ENCODE measurements around the gene DGCR6L. TPM values are rescaled to one million over a fixed set of nuclear protein-coding genes. Genes with fewer than 3 reads are reported as not detected.
"Not testable (repeated sequence)": the region's sequence is repeated elsewhere in the genome, so short reads cannot be mapped to it uniquely, and the experiment has no call there.

DGCR6L gene
- total RNA-seq, 1 experiment from 2014 or later, result 50.7 TPM

DNA sequence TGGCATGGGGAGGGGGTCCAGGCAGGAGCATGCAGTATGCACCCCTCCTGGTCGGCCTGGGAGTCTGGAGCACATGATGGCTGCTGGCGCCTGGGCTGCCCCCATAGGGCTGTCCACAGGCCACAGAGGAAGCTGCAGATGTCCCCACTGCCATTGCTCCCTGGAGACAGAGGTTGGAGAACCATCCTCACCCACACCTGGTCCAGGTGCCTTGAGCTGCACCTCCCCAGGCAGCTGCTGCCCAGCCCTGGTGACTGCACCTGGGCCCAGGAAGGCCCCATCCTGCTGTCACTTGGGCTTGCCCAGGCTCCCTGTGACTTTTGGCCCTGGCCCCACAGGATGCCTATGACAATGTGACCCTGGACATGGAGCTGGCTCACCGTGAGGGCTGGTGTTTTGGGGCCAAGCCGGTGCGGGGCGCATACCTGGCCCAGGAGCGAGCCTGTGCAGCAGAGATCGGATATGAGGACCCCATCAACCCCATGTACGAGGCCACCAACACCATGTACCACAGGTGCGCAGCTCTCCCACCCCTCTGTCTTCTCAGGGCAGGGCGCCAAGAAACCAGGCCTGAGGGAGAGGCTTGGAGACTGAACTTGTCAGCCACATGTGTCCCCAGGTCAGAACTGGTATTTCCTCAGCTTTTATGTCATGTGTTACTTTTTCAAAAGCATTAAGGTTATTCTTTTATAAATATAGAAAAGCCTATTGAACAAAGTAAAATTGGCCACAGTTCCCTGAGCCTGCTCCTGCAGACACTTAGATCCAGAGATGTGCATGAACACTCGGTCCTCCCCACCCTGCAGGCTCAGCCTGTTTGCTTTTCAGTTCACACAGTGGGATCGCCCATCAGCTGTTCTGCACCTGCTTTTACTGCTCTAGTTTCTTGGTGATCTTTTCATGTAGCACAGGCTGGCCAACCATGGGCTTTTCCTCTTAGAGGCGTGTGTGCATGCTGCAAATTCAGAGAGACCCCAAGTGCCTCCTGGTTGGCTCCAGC is 12.1 kb downstream of the DGCR6L start:
- intact Hi-C loops (cut with micrococcal nuclease; ENCODE audit: unreplicated experiment); DNase-seq (ENCODE audit: low spot score); H3K36me3 ChIP-seq (ENCODE audit: insufficient read depth, low read length, poor library complexity, severe bottlenecking); BruUV-seq (replicated peaks); H3K4me1 ChIP-seq (ENCODE audit: insufficient read depth, low read length, poor library complexity, severe bottlenecking); H3K27ac ChIP-seq (ENCODE audit: low read depth, low read length, poor library complexity, severe bottlenecking); CTCF ChIA-PET; H3K9me3 ChIP-seq (ENCODE audit: low read depth, low read length, poor library complexity, severe bottlenecking); POLR2A ChIA-PET (ENCODE audit: low non-redundant PET); H3K4me3 ChIP-seq (ENCODE audit: low read depth, low read length, poor library complexity, severe bottlenecking); H3K27me3 ChIP-seq (replicated peaks; ENCODE audit: insufficient read depth, low read depth, low read length, poor library complexity): not testable (repeated sequence)

DNA sequence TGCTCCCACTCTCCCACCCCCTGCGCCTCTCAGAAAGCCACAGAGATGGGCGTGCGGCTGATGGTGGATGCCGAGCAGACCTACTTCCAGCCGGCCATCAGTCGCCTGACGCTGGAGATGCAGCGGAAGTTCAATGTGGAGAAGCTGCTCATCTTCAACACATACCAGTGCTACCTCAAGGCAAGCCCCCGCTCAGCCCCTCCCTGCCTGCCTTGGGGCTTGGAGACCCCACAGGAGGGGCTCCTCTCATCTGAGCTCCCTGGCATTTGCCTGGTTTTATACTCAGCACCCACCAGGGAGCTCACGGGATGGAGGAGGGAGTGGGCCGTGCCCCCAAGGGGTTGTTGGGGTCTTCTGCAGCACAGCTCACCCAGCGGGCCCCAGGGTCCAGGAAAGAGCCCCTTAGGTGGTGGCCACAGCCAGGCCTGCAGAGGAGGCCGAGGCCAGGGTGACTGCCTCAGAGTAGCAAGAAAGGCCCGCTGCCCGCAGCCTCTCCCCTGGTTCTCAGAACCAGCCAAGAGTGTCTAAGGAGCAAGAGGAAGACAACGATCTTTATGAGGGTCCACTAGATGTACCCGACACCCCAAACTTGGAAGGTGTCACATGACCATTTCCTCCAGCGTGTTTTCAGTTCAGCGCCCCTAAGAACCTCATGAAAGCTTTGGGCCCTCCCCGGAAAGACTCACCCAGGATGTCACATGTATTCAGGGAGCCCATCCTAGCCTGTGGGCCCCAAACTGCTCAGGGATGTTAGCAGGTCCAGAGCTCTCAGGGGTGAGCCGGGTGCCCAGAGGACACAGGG is 13.0 kb downstream of the DGCR6L start:
- CTCF ChIA-PET; H3K4me3 ChIP-seq (ENCODE audit: low read depth, low read length, poor library complexity, severe bottlenecking); H3K27ac ChIP-seq (ENCODE audit: low read depth, low read length, poor library complexity, severe bottlenecking); H3K27me3 ChIP-seq (replicated peaks; ENCODE audit: insufficient read depth, low read depth, low read length, poor library complexity); POLR2A ChIA-PET (ENCODE audit: low non-redundant PET); DNase-seq (ENCODE audit: low spot score); intact Hi-C loops (cut with micrococcal nuclease; ENCODE audit: unreplicated experiment); H3K36me3 ChIP-seq (ENCODE audit: insufficient read depth, low read length, poor library complexity, severe bottlenecking); BruUV-seq (replicated peaks); H3K9me3 ChIP-seq (ENCODE audit: low read depth, low read length, poor library complexity, severe bottlenecking); H3K4me1 ChIP-seq (ENCODE audit: insufficient read depth, low read length, poor library complexity, severe bottlenecking): not testable (repeated sequence)

DNA sequence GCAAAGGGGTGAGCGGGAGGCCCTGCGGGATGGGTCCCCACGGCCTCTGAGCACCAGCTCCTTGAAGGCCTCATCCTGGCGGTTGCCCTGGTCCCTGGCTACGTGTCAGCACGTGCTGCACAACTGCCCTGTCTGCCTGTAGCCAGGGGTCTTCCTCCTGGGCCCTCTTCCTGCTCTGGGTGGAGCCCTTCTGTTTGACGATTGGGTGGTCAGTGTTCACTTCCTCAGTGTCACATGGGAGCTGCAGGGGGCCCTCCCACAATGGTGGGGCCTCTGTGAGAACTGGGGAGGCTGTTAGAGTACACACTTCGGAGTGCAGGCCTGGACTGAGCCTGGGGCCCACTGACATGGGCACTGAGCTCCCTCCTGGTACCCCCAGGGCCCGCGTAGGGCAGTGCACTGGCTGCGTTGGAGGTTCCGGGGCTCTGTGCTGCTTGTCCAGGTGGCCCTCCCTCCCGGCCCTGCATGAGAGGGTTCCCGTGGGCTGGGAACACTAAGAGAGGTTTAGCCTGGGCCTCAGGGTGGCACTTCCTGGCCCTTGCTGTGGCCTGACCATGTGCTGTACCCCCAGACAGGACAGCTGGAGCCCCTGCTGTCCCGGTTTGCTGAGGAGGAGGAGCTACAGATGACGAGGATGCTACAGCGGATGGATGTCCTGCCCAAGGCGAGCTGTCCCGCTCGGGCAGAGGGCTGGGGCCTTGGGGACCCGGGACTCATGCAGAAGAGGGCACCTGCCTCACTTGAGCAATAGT is 13.8 kb downstream of the DGCR6L start:
- intact Hi-C loops (cut with micrococcal nuclease; ENCODE audit: unreplicated experiment), result no loop called here
- no peak overlapping the region for H3K4me3 ChIP-seq (ENCODE audit: low read depth, low read length, poor library complexity, severe bottlenecking)
- no peaks in the 10 kb centered on the region for H3K4me1 ChIP-seq (ENCODE audit: insufficient read depth, low read length, poor library complexity, severe bottlenecking)
- POLR2A ChIA-PET (ENCODE audit: low non-redundant PET), result no interaction called here
- no peaks in the 10 kb centered on the region for H3K27me3 ChIP-seq (replicated peaks; ENCODE audit: insufficient read depth, low read depth, low read length, poor library complexity)
- no peaks in the 10 kb centered on the region for H3K9me3 ChIP-seq (ENCODE audit: low read depth, low read length, poor library complexity, severe bottlenecking)
- no peaks in the 10 kb centered on the region for H3K36me3 ChIP-seq (ENCODE audit: insufficient read depth, low read length, poor library complexity, severe bottlenecking)
- H3K27ac ChIP-seq (ENCODE audit: low read depth, low read length, poor library complexity, severe bottlenecking), result no peak overlapping the region
- DNase-seq (ENCODE audit: low spot score), result no peak
- TF ChIP-seq, protein P1, sequence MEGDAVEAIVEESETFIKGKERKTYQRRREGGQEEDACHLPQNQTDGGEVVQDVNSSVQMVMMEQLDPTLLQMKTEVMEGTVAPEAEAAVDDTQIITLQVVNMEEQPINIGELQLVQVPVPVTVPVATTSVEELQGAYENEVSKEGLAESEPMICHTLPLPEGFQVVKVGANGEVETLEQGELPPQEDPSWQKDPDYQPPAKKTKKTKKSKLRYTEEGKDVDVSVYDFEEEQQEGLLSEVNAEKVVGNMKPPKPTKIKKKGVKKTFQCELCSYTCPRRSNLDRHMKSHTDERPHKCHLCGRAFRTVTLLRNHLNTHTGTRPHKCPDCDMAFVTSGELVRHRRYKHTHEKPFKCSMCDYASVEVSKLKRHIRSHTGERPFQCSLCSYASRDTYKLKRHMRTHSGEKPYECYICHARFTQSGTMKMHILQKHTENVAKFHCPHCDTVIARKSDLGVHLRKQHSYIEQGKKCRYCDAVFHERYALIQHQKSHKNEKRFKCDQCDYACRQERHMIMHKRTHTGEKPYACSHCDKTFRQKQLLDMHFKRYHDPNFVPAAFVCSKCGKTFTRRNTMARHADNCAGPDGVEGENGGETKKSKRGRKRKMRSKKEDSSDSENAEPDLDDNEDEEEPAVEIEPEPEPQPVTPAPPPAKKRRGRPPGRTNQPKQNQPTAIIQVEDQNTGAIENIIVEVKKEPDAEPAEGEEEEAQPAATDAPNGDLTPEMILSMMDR (conservative IDR thresholded peaks at IDR 0.05; ENCODE audit: low read depth, low read length), result no peak
- no peak for TF ChIP-seq EZH2 (IDR thresholded peaks at IDR 0.05; ENCODE audit: borderline replicate concordance, low read depth, low read length, poor library complexity, severe bottlenecking)
- CTCF ChIA-PET, result no interaction called here
- no TSS peak for BruUV-seq (replicated peaks)

DNA sequence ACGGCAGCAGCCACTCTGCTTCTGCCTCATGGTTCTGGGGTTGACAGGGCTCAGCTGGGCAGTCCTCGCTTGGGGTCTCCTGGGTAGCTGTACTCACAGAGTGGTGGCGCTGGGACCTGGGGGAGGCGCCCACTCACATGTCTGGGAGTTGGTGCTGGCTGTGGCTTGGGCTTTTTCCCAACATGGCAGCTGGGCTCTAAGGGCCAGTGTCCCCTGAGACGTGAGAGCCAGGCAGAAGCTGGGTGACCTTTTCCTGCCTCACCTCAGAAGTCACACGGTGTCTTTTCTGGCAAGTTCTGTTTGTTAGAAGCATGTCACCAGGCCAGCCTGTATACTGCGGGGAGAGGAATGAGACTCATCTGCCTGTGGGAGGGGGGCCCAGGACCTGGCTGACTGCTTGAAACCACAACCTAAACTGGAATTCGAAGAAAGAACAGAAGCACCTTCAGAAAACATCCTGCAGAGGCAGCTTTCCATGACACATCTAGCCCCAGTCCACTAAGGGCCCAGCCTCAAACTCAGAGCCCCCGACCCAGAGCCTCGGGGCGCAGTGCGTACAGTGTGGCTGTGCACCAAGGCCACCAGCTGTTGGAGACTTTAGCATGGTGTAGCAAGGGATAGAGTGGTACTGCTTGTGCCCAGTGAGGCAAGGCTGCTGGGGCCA is 14.5 kb downstream of the DGCR6L start:
- DNase-seq (ENCODE audit: low spot score); CTCF ChIA-PET; H3K27me3 ChIP-seq (replicated peaks; ENCODE audit: insufficient read depth, low read depth, low read length, poor library complexity); H3K4me3 ChIP-seq (ENCODE audit: low read depth, low read length, poor library complexity, severe bottlenecking); H3K36me3 ChIP-seq (ENCODE audit: insufficient read depth, low read length, poor library complexity, severe bottlenecking); BruUV-seq (replicated peaks); POLR2A ChIA-PET (ENCODE audit: low non-redundant PET); H3K9me3 ChIP-seq (ENCODE audit: low read depth, low read length, poor library complexity, severe bottlenecking); H3K27ac ChIP-seq (ENCODE audit: low read depth, low read length, poor library complexity, severe bottlenecking); intact Hi-C loops (cut with micrococcal nuclease; ENCODE audit: unreplicated experiment); H3K4me1 ChIP-seq (ENCODE audit: insufficient read depth, low read length, poor library complexity, severe bottlenecking): not testable (repeated sequence)

All from A673 (cell line).